Mammary epithelial cell (primary cell): Measurements from ENCODE around the gene AUTS2.

ENCODE experiments used
- CTCF ChIP-seq, 2 donors: IDR thresholded peaks in 1 of 2; conservative IDR thresholded peaks in 1 of 2; 2 replicates each; pipeline ENCODE4 v1.5.1; 2011 to 2012; ENCODE audit warnings: inconsistent platforms in 2 of 2, low read length in 2 of 2, mild to moderate bottlenecking in 2 of 2, control low read depth in 1 of 2, low read depth in 1 of 2; ENCODE audit not compliant: insufficient read depth in 1 of 2; ENCODE audit errors: extremely low read depth in 1 of 2
- EZH2 ChIP-seq: IDR thresholded peaks from 2 replicates; pipeline ENCODE4 v1.6.1; 2012; ENCODE audit warnings: low read length, inconsistent platforms, borderline replicate concordance

GRCh38 chr7:69684369-69685292 lies 86.4 kb downstream of the AUTS2 start:
- TF ChIP-seq EZH2 (no peak), CTCF (conservative IDR thresholded peaks at IDR 0.05 in 1 of 2, IDR thresholded peaks at IDR 0.05 in 1 of 2; ENCODE audit: extremely low read depth in 1 of 2, insufficient read depth in 1 of 2, low read depth in 1 of 2, low read length in 2 of 2) (no peak)
